GM18868 (cell line): Measurements from ENCODE around the gene MT4.

Experiments
- ATAC-seq: cut with Tn5 transposase; IDR thresholded peaks from one replicate; pipeline ENCODE4 v1.9.1; 2021; ENCODE audit warnings: mild to moderate bottlenecking, moderate library complexity; ENCODE audit not compliant: unreplicated experiment

MT4 gene

GRCh38 chr16:56618138-56618537 lies 53.3 kb downstream of the MT4 start:
- no peak for ATAC-seq
